HepG2 (cell line): ENCODE measurements around the gene DNAI2. TPM values are rescaled to one million over a fixed set of nuclear protein-coding genes. Genes with fewer than 3 reads are reported as not detected.

Experiments
- ATAC-seq: fragments of 200-7000 bp; cut with Tn5 transposase; 3 replicates; pipeline ENCODE4 v1.9.1; 2020; ENCODE audit warnings: mild to moderate bottlenecking, moderate library complexity
- BruUV-seq: library from RNA; stranded (reverse); fragments of 400-500 nt; replicated peaks from 2 replicates; lab custom pipeline; 2021; lab: Mats Ljungman, UMichigan
- CTCF ChIA-PET: fragments of 300-600 bp; formaldehyde crosslinking; extraction: SDS; loops from one replicate; lab custom pipeline; 2021; ENCODE audit warnings: low total read pairs, inconsistent platforms, low intra/inter-chr PET ratio; lab: Yijun Ruan, JAX
- POLR2A ChIA-PET: fragments of 350-600 bp; sonication (Branson Sonifier 250); formaldehyde crosslinking; loops from one replicate; lab custom pipeline; 2020; ENCODE audit warnings: antibody characterized with exemption, inconsistent platforms; lab: Yijun Ruan, JAX
- DNase-seq: peaks from one replicate; pipeline ENCODE4 v3.0.0-alpha.2; 2015; ENCODE audit warnings: low spot score
- FAIRE-seq: peaks from 3 replicates; lab custom pipeline; 2011; peaks lifted over from hg19 to GRCh38; lab: Jason Lieb, UNC
- H2AFZ ChIP-seq: one replicate; pipeline ENCODE4 v1.6.1; 2011; ENCODE audit warnings: low read length, inconsistent platforms
- H3K27ac ChIP-seq: fragments of 300-600 bp; 3 replicates; pipeline ENCODE4 v1.8.0; 2011; ENCODE audit warnings: mixed run types, mild to moderate bottlenecking, mixed read lengths, low read length, inconsistent platforms; ENCODE audit not compliant: insufficient read depth; ENCODE audit errors: extremely low read length
- H3K27me3 ChIP-seq, 2 experiments: fragments of 200-600 bp in 1 of 2; 2 replicates in 1 of 2; 3 replicates in 1 of 2; pipeline versions ENCODE4 v1.6.0 to v1.8.0; 2011; ENCODE audit warnings: low read length in 2 of 2, mild to moderate bottlenecking in 2 of 2, moderate library complexity in 2 of 2, inconsistent platforms in 1 of 2; ENCODE audit not compliant: insufficient read depth in 2 of 2, control insufficient read depth in 1 of 2
- H3K36me3 ChIP-seq, 2 experiments: fragments of 200-600 bp in 1 of 2; replicated peaks in 1 of 2; 2 replicates in 1 of 2; 3 replicates in 1 of 2; pipeline versions ENCODE4 v1.5.1 to v1.8.0; 2011; ENCODE audit warnings: low read length in 2 of 2, inconsistent platforms in 1 of 2; ENCODE audit not compliant: insufficient read depth in 2 of 2, control insufficient read depth in 1 of 2
- H3K4me1 ChIP-seq: 2 replicates; pipeline ENCODE4 v1.5.1; 2012; ENCODE audit warnings: low read length, inconsistent platforms; ENCODE audit not compliant: insufficient read depth
- H3K4me2 ChIP-seq: 2 replicates; pipeline ENCODE4 v1.6.0; 2011; ENCODE audit warnings: low read depth, low read length, inconsistent platforms
- H3K4me3 ChIP-seq, 3 experiments: fragments of 200-600 bp in 1 of 3; sonication (generic), shearing (Covaris generic) in 1 of 3; replicated peaks in 1 of 3; 2 replicates each; pipeline ENCODE4 v1.5.1; 2011 to 2016; ENCODE audit warnings: low read length in 3 of 3, inconsistent platforms in 2 of 3, low read depth in 2 of 3, mild to moderate bottlenecking in 2 of 3, control low read depth in 1 of 3, mixed read lengths in 1 of 3; ENCODE audit not compliant: insufficient read depth in 1 of 3
- H3K79me2 ChIP-seq: one replicate; pipeline ENCODE4 v1.6.1; 2011; ENCODE audit warnings: low read length, inconsistent platforms; ENCODE audit not compliant: insufficient read depth
- H3K9ac ChIP-seq: 2 replicates; pipeline ENCODE4 v1.6.0; 2011; ENCODE audit warnings: mild to moderate bottlenecking, low read depth, low read length, inconsistent platforms; ENCODE audit not compliant: insufficient read depth
- H3K9me3 ChIP-seq: 2 replicates; pipeline ENCODE4 v1.5.1; 2012; ENCODE audit warnings: mild to moderate bottlenecking, low read length
- H4K20me1 ChIP-seq: 2 replicates; pipeline ENCODE4 v1.6.0; 2011; ENCODE audit warnings: inconsistent platforms, mild to moderate bottlenecking, low read length, moderate library complexity; ENCODE audit not compliant: insufficient read depth
- CBX5 ChIP-seq: sonication (generic); formaldehyde crosslinking; IDR thresholded peaks from 2 replicates; pipeline ENCODE4 v1.4.0; 2020; ENCODE audit warnings: missing genetic modification reagents, borderline replicate concordance
- CHCHD3 ChIP-seq: sonication (generic); formaldehyde crosslinking; IDR thresholded peaks from 2 replicates; pipeline ENCODE4 v1.8.0; 2022; ENCODE audit warnings: mild to moderate bottlenecking, missing genetic modification reagents, moderate library complexity
- CTCF ChIP-seq: sonication (generic); formaldehyde crosslinking; IDR thresholded peaks from 2 replicates; pipeline ENCODE4 v1.5.0; 2020; ENCODE audit warnings: mild to moderate bottlenecking, missing genetic modification reagents, moderate library complexity
- EHMT2 ChIP-seq: fragments of 200-600 bp; sonication (generic); IDR thresholded peaks from 2 replicates; pipeline ENCODE4 v1.7.0; 2017; ENCODE audit warnings: antibody characterized with exemption, low read depth, low read length, borderline replicate concordance
- HMGXB4 ChIP-seq, 2 experiments: sonication (generic) in 1 of 2; formaldehyde crosslinking in 1 of 2; IDR thresholded peaks; 2 replicates each; pipeline versions ENCODE4 v1.4.0 to v1.6.1; 2018 to 2020; ENCODE audit warnings: missing genetic modification reagents in 2 of 2, borderline replicate concordance in 1 of 2, low read depth in 1 of 2, mild to moderate bottlenecking in 1 of 2, missing biosample characterization in 1 of 2
- HOXA3 ChIP-seq: sonication (generic); formaldehyde crosslinking; IDR thresholded peaks from 2 replicates; pipeline ENCODE4 v1.5.0; 2020; ENCODE audit warnings: missing genetic modification reagents
- MLLT10 ChIP-seq: sonication (generic); formaldehyde crosslinking; IDR thresholded peaks from 2 replicates; pipeline ENCODE4 v1.4.0; 2020; ENCODE audit warnings: missing genetic modification reagents
- RBM39 ChIP-seq: fragments of 200-400 bp; formaldehyde crosslinking; IDR thresholded peaks from one replicate; pipeline ENCODE4 v1.6.1; 2018; ENCODE audit warnings: antibody characterized with exemption, mild to moderate bottlenecking, low read depth, low read length; ENCODE audit not compliant: poor library complexity, severe bottlenecking
- RELA ChIP-seq: sonication (generic); formaldehyde crosslinking; IDR thresholded peaks from 2 replicates; pipeline ENCODE4 v1.4.0; 2020; ENCODE audit warnings: missing genetic modification reagents
- SALL1 ChIP-seq: sonication (generic); formaldehyde crosslinking; IDR thresholded peaks from 2 replicates; pipeline ENCODE4 v1.8.0; 2022; ENCODE audit warnings: mild to moderate bottlenecking, missing genetic modification reagents
- SOX6 ChIP-seq, 2 experiments: fragments of 450-650 bp in 1 of 2; sonication (generic) in 1 of 2; formaldehyde crosslinking in 1 of 2; IDR thresholded peaks; 2 replicates each; pipeline versions ENCODE4 v1.4.0 to v1.6.1; 2017 to 2020; ENCODE audit warnings: antibody characterized with exemption in 1 of 2, mild to moderate bottlenecking in 1 of 2, missing genetic modification reagents in 1 of 2
- TOE1 ChIP-seq: sonication (generic); formaldehyde crosslinking; IDR thresholded peaks from 2 replicates; pipeline ENCODE4 v1.4.0; 2020; ENCODE audit warnings: mild to moderate bottlenecking, missing genetic modification reagents
- ZNF598 ChIP-seq: sonication (generic); formaldehyde crosslinking; IDR thresholded peaks from 2 replicates; pipeline ENCODE4 v1.5.1; 2020; ENCODE audit warnings: mild to moderate bottlenecking, missing genetic modification reagents, borderline replicate concordance
- WGBS: methylation state at CpG from one replicate; pipeline ENCODE4 v1.1.6; 2017; ENCODE audit warnings: low lambda C conversion rate; 5-methylcytosine and 5-hydroxymethylcytosine counted together
- in situ Hi-C: cut with HindIII; loops from 2 replicates; pipeline ENCODE4 v1.10.0; 2017; ENCODE audit warnings: low pct_unique_long_range_greater_than_20kb; ENCODE audit not compliant: extremely low pct_ligation_motif_present
- intact Hi-C: fragments of 100-400 bp; cut with micrococcal nuclease; formaldehyde crosslinking; loops from one replicate; pipeline ENCODE4 v1.10.0; 2022; ENCODE audit not compliant: unreplicated experiment
- polyA plus RNA-seq, 8 experiments: library from polyadenylated mRNA; depleted of rRNA in 3 of 8; stranded (reverse) in 7 of 8; unstranded in 1 of 8; fragments of >200 nt; fragmentation: Illumina TruSeq in 4 of 8; extraction: Trizol in 4 of 8; gene quantifications; 2 replicates each; pipeline versions ENCODE4 v1.2.1 to v1.2.3, GENCODE V29; 2011 to 2016; ENCODE audit warnings: low read depth in 4 of 8, missing spikeins in 1 of 8, mixed read lengths in 1 of 8; ENCODE audit not compliant: insufficient read depth in 1 of 8
- total RNA-seq, 5 experiments: library from RNA; depleted of rRNA; stranded (reverse); fragments of >200 nt; fragmentation: Illumina TruSeq; extraction: Trizol; gene quantifications; 2 replicates each; pipeline ENCODE4 v1.2.3, GENCODE V29; 2016; ENCODE audit warnings: low read depth in 1 of 5
- TF ChIP-seq, protein P1 (sequence below): sonication (generic); formaldehyde crosslinking; IDR thresholded peaks from 2 replicates; pipeline ENCODE4 v1.4.0; 2020; ENCODE audit warnings: low read depth, mild to moderate bottlenecking, missing genetic modification reagents
- TF ChIP-seq, protein P2 (sequence below): sonication (generic); formaldehyde crosslinking; IDR thresholded peaks from 2 replicates; pipeline ENCODE4 v1.5.1; 2020; ENCODE audit warnings: missing genetic modification reagents, mild to moderate bottlenecking, borderline replicate concordance

The DNAI2 gene
- total and polyA plus RNA-seq, 2 of the 13 experiments (the other 11 are each of a cell fraction or from before 2014, with no cell fraction given), result not detected

DNA sequence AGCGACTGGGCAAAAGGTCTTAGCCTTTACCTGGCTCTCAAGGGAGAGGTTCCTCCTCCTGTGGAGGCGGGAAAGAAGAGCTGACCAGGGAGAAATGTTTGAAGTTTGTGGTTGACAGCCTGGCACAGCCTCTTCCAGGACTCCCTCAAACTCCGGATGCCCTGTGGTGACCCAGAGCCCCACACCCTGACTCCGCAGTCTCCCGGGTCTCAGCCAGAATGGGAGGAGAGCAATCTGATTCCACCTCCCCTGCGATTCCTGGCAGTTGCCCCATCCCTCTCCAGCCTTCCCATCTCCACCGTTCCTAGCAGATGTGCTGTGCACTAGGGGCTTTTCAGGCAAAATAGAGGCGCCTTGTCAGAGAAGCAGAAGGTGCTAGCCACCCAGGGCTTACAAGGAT is 5.5 kb upstream of the DNAI2 start:
- POLR2A ChIA-PET, result no interaction called here
- in situ Hi-C loops, result no loop called here
- H2AFZ ChIP-seq, result no peak overlapping the region
- no peaks in the 10 kb centered on the region for H3K36me3 ChIP-seq
- H4K20me1 ChIP-seq, result no peaks in the 10 kb centered on the region
- 11% methylated on average over 8 of the region's 8 CpGs for WGBS
- no peak for ATAC-seq
- H3K79me2 ChIP-seq, result no peaks in the 10 kb centered on the region
- intact Hi-C loops, result no loop called here
- no peaks in the 10 kb centered on the region for H3K9me3 ChIP-seq
- H3K9ac ChIP-seq, result no peak overlapping the region
- peaks cover 0 to 46% of the 10 kb centered on the region in 2 experiments; a peak in 4 of 5 replicates for H3K27me3 ChIP-seq
- H3K27ac ChIP-seq, result no peak overlapping the region
- no peak overlapping the region for H3K4me2 ChIP-seq
- no peak overlapping the region for H3K4me3 ChIP-seq
- no peak for DNase-seq
- CTCF ChIA-PET, result no interaction called here
- no peak for TF ChIP-seq CHCHD3 (CRISPR knock-in tag)
- TF ChIP-seq HOXA3 (CRISPR knock-in tag), result no peak
- no peak for TF ChIP-seq CTCF
- TF ChIP-seq SALL1 (CRISPR knock-in tag), result no peak
- no peak for TF ChIP-seq SOX6 (IDR thresholded peaks at IDR 0.05)
- TF ChIP-seq SOX6 (CRISPR knock-in tag; IDR thresholded peaks at IDR 0.05), result no peak
- TF ChIP-seq ZNF598 (CRISPR knock-in tag), result no peak
- no peak for TF ChIP-seq RELA (CRISPR knock-in tag)
- no peak for TF ChIP-seq TOE1 (CRISPR knock-in tag)
- TF ChIP-seq, protein P1, sequence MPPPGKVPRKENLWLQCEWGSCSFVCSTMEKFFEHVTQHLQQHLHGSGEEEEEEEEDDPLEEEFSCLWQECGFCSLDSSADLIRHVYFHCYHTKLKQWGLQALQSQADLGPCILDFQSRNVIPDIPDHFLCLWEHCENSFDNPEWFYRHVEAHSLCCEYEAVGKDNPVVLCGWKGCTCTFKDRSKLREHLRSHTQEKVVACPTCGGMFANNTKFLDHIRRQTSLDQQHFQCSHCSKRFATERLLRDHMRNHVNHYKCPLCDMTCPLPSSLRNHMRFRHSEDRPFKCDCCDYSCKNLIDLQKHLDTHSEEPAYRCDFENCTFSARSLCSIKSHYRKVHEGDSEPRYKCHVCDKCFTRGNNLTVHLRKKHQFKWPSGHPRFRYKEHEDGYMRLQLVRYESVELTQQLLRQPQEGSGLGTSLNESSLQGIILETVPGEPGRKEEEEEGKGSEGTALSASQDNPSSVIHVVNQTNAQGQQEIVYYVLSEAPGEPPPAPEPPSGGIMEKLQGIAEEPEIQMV (CRISPR knock-in tag), result no peak
- no peak for TF ChIP-seq EHMT2
- TF ChIP-seq RBM39, result no peak
- TF ChIP-seq CBX5 (CRISPR knock-in tag), result no peak
- TF ChIP-seq, protein P2, sequence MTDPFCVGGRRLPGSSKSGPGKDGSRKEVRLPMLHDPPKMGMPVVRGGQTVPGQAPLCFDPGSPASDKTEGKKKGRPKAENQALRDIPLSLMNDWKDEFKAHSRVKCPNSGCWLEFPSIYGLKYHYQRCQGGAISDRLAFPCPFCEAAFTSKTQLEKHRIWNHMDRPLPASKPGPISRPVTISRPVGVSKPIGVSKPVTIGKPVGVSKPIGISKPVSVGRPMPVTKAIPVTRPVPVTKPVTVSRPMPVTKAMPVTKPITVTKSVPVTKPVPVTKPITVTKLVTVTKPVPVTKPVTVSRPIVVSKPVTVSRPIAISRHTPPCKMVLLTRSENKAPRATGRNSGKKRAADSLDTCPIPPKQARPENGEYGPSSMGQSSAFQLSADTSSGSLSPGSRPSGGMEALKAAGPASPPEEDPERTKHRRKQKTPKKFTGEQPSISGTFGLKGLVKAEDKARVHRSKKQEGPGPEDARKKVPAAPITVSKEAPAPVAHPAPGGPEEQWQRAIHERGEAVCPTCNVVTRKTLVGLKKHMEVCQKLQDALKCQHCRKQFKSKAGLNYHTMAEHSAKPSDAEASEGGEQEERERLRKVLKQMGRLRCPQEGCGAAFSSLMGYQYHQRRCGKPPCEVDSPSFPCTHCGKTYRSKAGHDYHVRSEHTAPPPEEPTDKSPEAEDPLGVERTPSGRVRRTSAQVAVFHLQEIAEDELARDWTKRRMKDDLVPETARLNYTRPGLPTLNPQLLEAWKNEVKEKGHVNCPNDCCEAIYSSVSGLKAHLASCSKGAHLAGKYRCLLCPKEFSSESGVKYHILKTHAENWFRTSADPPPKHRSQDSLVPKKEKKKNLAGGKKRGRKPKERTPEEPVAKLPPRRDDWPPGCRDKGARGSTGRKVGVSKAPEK (CRISPR knock-in tag), result no peak
- TF ChIP-seq MLLT10 (CRISPR knock-in tag), result no peak
- TF ChIP-seq HMGXB4 (CRISPR knock-in tag; IDR thresholded peaks at IDR 0.05; ENCODE audit: borderline replicate concordance in 1 of 2, low read depth in 1 of 2), result no peak
- no TSS peak for BruUV-seq
- no peaks in the 10 kb centered on the region for H3K4me1 ChIP-seq
- FAIRE-seq, result no peak
